DMS114 treated with DMSO at 0.1 percent for 48 hours (cell line): ENCODE measurements around the gene PDXDC1.
"Not testable (repeated sequence)": the region's sequence is repeated elsewhere in the genome, so short reads cannot be mapped to it uniquely, and the experiment has no call there.

Source experiments
- DNase-seq: peaks from one replicate; lab custom pipeline; 2025; ENCODE audit not compliant: unreplicated experiment; lab: John Stamatoyannopoulos, UW

The PDXDC1 gene

GRCh38 chr16:14971621-14972228 is 3.1 kb upstream of the PDXDC1 start:
- not testable (repeated sequence) for DNase-seq

GRCh38 chr16:14973785-14974322 is 972 bp upstream of the PDXDC1 start:
- DNase-seq, result not testable (repeated sequence)

GRCh38 chr16:14974331-14974655 is 533 bp upstream of the PDXDC1 start:
- not testable (repeated sequence) for DNase-seq

DNA sequence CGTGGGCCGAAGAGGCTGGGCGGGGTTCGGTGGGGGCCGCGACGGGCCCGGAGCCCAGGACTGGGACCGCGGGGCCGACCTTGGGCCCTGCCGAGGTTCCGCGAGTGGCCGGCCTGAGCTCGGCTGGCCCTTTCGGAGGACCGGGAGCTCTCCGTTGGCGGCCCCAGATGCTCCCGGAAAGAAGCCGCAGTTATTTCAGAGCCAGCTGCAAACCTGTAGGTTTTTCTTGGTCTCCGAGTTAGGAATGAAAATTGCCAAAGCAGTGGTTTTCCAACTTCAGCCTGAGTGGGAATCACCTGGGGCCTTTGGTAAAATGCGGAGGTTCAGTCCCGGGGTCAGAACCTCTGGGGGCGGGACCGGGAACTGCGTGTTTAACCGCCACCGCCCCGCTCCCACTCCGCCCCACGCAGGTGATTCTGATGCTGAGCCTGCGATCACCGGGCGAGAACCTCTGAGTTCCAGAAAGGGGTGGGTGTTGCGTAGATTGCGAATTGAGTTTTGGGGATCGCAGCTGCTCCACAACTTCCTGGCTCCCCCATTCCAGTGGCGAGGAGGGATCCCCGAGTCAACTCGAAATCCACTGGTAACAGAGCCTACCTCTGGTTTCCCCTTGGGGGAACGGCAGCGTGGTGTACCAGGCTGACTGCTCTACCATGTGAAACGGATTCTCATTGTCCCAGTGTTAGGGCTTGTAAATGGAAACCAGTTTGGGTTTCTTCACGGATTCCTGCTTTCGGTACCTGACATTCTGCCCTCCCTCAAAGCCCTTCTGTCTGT is 780 bp downstream of the PDXDC1 start:
- not testable (repeated sequence) for DNase-seq

GRCh38 chr16:14976971-14977736 is 2.3 kb downstream of the PDXDC1 start:
- not testable (repeated sequence) for DNase-seq

DNA sequence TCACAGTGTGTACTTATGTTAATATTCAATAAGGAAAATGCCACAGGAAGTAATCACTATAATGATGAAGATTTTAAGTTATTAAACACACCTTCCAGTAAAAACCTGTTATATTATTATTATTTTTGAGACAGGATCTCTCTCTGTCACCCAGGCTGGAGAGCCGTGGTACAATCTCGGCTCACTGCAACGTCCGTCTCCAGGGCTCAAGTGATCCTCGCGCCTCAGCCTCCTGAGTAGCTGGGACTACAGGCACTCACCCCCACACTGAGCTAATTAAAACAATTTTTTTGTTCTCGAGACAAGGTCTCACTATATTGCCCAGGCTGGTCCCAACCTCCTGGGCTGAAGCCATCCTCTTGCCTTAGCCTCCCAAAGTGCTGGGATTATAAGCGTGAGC is 3.5 kb downstream of the PDXDC1 start:
- not testable (repeated sequence) for DNase-seq

GRCh38 chr16:14978908-14979307 is 4.1 kb downstream of the PDXDC1 start:
- not testable (repeated sequence) for DNase-seq

GRCh38 chr16:14981234-14981633 is 6.4 kb downstream of the PDXDC1 start:
- DNase-seq, result not testable (repeated sequence)

DNA sequence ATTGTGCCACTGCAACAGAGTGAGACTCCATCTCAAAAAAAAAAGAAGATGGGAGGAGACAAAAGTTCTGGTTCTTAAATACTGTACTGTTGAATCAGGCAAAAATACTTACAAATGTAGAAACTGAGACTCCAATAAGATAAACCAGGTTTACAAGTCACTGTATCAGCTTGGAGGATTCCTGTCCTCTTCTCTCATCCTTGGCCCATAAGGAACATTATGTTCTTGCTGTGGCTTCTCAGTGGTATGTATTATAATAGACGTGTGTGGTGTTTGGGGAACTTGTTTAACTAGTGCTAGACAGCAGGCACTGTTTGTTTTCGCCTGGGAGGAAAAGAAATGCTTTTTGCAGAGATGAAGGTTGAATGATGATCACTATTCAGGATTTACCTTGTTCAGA is 7.7 kb downstream of the PDXDC1 start:
- not testable (repeated sequence) for DNase-seq

DNA sequence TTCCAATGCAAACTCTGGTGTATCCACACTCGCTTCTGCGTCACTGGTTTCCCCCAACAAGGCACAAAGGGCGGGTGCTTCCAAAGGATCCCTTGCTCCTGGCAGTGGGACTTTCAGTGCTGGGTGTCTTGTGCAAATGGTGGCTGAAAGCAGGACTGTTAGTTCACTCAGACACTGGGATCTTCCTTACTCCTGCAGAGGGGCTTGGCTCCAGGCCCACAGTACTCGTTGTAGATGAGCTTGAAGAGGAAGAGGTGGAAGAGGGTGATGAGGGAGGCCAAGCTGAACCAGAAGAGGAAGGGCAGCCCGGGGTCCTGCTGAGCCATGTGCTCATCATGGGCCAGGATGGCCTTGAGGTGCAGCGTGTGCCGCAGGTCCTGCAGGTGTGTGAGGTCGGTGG is 13.3 kb downstream of the PDXDC1 start:
- not testable (repeated sequence) for DNase-seq

- not testable (repeated sequence) for DNase-seq
Measured at GRCh38 chr16:14988661-14989191, 13.9 kb downstream of the PDXDC1 start.

DNA sequence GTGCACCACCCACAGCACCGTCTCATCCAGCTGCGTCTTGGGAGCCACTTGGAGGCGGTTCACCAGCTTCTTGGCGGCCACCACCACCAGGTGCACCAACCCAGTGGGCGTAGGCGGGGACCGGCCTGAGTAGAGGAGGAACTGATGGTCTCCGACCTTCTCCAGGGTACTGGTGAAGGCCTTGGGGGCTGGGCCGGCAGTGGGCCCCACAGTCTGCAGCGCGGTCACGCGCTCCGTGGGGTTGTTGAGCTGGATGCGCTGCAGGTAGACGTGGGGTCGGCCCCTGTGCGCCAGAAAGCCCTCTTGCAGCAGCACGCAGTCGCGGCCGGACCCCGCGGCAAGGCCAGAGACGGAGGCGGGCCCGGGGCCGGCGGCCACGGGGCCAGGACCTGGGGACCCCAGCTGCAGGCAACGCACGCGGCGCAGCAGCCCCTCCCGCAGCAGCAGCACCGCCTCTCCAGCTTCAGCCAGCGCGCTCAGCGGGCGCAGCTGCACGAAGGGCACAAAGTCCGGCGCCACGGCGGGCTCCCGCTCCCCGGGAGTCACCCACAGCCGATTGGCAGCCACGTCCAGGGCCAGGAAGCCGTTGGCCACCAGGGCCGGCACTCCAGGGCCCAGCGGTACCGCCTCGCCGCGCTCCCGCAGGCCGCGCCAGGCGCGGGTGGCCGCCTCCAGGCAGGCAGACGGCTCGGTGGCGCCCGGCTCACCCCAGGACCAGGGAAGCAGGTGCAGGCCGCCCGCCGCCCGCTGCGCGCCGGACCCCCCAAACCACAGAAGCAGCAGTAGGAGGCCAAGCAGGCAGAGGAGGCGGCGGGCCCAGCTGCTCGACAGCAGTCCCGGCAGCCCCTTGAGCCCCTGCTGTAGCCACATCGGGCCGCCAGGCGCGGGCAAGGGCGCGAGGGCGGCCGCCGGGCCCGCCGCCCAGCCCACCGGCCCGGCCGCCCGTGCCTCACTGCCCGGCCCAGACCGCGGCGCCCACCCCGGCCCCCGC is 14.8 kb downstream of the PDXDC1 start:
- not testable (repeated sequence) for DNase-seq

- DNase-seq, result not testable (repeated sequence)
Measured at GRCh38 chr16:14993277-14994151, 18.7 kb downstream of the PDXDC1 start.

DNA sequence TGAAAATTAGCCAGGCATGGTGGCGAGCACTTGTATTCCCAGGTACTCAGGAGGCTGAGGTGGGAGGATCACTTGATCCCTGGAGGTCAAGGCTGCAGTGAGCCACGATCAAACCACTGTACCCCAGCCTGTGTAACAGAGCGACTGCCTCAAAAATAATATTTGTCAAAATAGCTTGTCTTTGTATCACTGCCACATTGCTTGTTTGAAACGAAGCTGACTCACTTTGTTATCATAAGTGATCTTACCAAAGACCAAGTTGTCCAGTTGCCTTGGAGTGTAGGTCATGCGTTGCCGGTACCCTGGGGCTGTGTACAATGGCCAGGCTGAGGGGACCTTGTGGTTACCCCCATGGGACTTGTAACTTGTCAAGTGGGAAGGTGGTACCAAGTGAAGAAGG is 21.9 kb downstream of the PDXDC1 start:
- not testable (repeated sequence) for DNase-seq

- not testable (repeated sequence) for DNase-seq
Measured at GRCh38 chr16:14998300-14998699, 23.5 kb downstream of the PDXDC1 start.

DNA sequence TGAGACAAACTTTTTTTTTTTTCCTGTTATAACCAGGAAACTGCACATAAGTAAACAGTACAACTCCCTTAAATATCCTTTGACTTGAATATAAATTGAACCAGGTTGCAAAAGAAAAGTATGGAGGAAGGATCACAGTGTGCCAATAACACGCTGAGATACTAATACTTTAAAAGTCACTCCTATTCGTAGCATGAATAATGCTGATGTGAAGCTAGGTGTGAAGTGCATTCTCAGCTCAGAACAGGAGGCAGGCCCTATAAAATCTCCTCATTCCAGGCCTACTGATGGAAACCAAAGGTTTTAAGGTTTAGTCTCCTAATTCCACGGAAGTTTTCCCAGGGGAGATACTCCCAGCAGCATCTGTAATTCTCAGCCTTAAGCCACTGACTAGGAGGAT is 25.0 kb downstream of the PDXDC1 start:
- not testable (repeated sequence) for DNase-seq

GRCh38 chr16:15002448-15002847 is 27.6 kb downstream of the PDXDC1 start:
- not testable (repeated sequence) for DNase-seq

DNA sequence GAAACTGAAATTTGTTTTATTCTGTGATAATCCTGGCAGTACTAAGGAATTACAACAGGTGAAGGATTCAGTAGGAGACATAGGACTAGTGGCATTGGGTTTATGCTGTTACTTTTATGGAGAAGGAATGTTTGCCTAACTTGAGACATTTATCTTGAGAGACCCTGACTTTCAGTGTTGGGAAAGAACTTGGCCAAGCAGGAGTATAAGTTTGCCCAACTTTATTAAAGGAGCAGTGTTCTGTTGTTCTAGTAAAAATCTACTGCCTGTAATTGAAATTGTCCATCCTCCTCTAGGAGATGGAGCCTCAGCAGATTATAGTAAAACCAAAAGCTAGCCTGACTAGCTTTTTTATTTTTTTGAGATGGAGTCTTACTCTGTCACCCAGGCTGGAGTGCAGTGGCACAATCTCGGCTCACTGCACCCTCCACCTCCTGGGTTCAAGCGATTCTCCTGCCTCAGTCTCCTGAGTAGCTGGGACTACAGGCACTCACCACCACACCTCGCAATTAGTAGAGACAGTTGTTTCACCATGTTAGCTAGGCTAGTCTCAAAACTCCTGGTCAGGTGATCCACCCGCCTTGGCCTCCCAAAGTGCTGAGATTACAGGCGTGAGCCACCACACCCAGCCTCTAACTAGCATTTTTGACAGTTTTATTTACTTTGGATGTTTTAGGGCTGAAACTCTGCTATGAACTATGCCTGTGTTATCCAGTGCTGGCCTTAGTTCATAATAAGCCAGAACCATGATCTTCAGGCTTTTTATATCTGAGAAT is 30.7 kb downstream of the PDXDC1 start:
- DNase-seq, result not testable (repeated sequence)
